Thoracic aorta (tissue), 2 donors: ENCODE measurements around the gene FAM83G. TPM values are rescaled to one million over a fixed set of nuclear protein-coding genes. Genes with fewer than 3 reads are reported as not detected.

Experiments used
- ATAC-seq: fragments of 150-250 bp; one replicate; pipeline ENCODE4 v1.8.0; 2017; ENCODE audit warnings: low read depth; ENCODE audit not compliant: insufficient number of reproducible peaks, low FRiP score
- DNase-seq: peaks from one replicate; pipeline ENCODE4 v3.0.0-alpha.2; 2020; ENCODE audit warnings: low spot score
- H3K27ac ChIP-seq, 2 donors: fragments of 200-600 bp; sonication (generic); 1 replicate in 1 of 2; 2 replicates in 1 of 2; pipeline ENCODE4 v1.5.1; 2016; ENCODE audit warnings: mild to moderate bottlenecking in 2 of 2, moderate library complexity in 2 of 2
- H3K27me3 ChIP-seq: fragments of 200-600 bp; sonication (generic); replicated peaks from 2 replicates; pipeline ENCODE4 v1.6.0; 2016; ENCODE audit warnings: mild to moderate bottlenecking; ENCODE audit not compliant: insufficient read depth
- H3K36me3 ChIP-seq: fragments of 200-600 bp; sonication (generic); one replicate; pipeline ENCODE4 v1.5.1; 2016
- H3K4me1 ChIP-seq, 2 donors: fragments of 200-600 bp; sonication (generic); 1 replicate in 1 of 2; 2 replicates in 1 of 2; pipeline versions ENCODE4 v1.5.1 to v1.6.0; 2016; ENCODE audit warnings: low read depth in 2 of 2, mild to moderate bottlenecking in 1 of 2; ENCODE audit not compliant: control insufficient read depth in 1 of 2
- H3K4me3 ChIP-seq: fragments of 200-600 bp; sonication (generic); 2 replicates; pipeline ENCODE4 v1.5.1; 2016; ENCODE audit warnings: mild to moderate bottlenecking
- H3K9me3 ChIP-seq: fragments of 200-600 bp; sonication (generic); 2 replicates; pipeline ENCODE4 v1.5.1; 2016
- CTCF ChIP-seq: fragments of 200-600 bp; sonication (generic); IDR thresholded peaks from one replicate; pipeline ENCODE4 v1.5.1; 2019; ENCODE audit warnings: antibody characterized with exemption
- total RNA-seq, 2 donors: library from RNA; depleted of rRNA; stranded (reverse); fragments of >200 nt; gene quantifications; one replicate each; pipeline versions ENCODE4 v1.1.0 to v1.2.3, GENCODE V29; 2016

The FAM83G gene
- total RNA-seq, 2 donors from 2014 or later = 10.8 to 19.8 TPM

- Histone ChIP-seq H3K36me3 (no peaks in the 10 kb centered on the region), H3K4me1 (peaks cover 7 to 21% of the 10 kb centered on the region in 2 donors), H3K9me3 (peaks cover 9% of the 10 kb centered on the region), H3K27ac (no peak overlapping the region), H3K4me3 (no peak overlapping the region), H3K27me3 (no peaks in the 10 kb centered on the region)
- no peak for DNase-seq
- TF ChIP-seq CTCF = no peak
- ATAC-seq = no peak
Measured at GRCh38 chr17:18999394-18999793, 5.2 kb downstream of the FAM83G start.

- no peaks in the 10 kb centered on the region for H3K27me3 ChIP-seq
- peaks cover 9% of the 10 kb centered on the region for H3K9me3 ChIP-seq
- H3K4me1 ChIP-seq = peaks cover 3 to 10% of the 10 kb centered on the region in 2 donors
- H3K27ac ChIP-seq = no peak overlapping the region
- no peak for TF ChIP-seq CTCF
- no peak for ATAC-seq
- no peak for DNase-seq
- no peak overlapping the region for H3K4me3 ChIP-seq
- no peaks in the 10 kb centered on the region for H3K36me3 ChIP-seq
Measured at GRCh38 chr17:18997650-18998196, 6.8 kb downstream of the FAM83G start.

- H3K4me3 ChIP-seq = no peak overlapping the region
- DNase-seq = no peak
- no peaks in the 10 kb centered on the region for H3K36me3 ChIP-seq
- H3K9me3 ChIP-seq = peaks cover 9% of the 10 kb centered on the region
- ATAC-seq = no peak
- TF ChIP-seq CTCF = no peak
- no peaks in the 10 kb centered on the region for H3K27me3 ChIP-seq
- no peaks in the 10 kb centered on the region for H3K4me1 ChIP-seq
- H3K27ac ChIP-seq = no peak overlapping the region
Measured at GRCh38 chr17:18996458-18996857, 8.1 kb downstream of the FAM83G start.

GRCh38 chr17:18995220-18995619, 9.3 kb downstream of the FAM83G start:
- Histone ChIP-seq H3K9me3 (peaks cover 9% of the 10 kb centered on the region), H3K4me3 (no peak overlapping the region), H3K27me3 (no peaks in the 10 kb centered on the region), H3K36me3 (no peaks in the 10 kb centered on the region), H3K27ac (no peak overlapping the region), H3K4me1 (no peaks in the 10 kb centered on the region)
- ATAC-seq = no peak
- DNase-seq = no peak
- TF ChIP-seq CTCF = no peak

GRCh38 chr17:18994631-18995030, 9.9 kb downstream of the FAM83G start:
- ATAC-seq = no peak
- no peak for TF ChIP-seq CTCF

More at GRCh38 chr17:18994631-18995030, 9.9 kb downstream of the FAM83G start:
- Histone ChIP-seq H3K4me3 (no peak overlapping the region), H3K9me3 (peaks cover 9% of the 10 kb centered on the region), H3K36me3 (no peaks in the 10 kb centered on the region), H3K4me1 (no peaks in the 10 kb centered on the region), H3K27ac (no peak overlapping the region), H3K27me3 (no peaks in the 10 kb centered on the region)
- DNase-seq = no peak
